HG03280 (cell line): ENCODE results near the gene C10orf105.

Experiments used
- ATAC-seq: cut with Tn5 transposase; IDR thresholded peaks from one replicate; pipeline ENCODE4 v1.9.1; 2021; ENCODE audit warnings: mild to moderate bottlenecking, moderate library complexity; ENCODE audit not compliant: unreplicated experiment

C10orf105 gene, protein sequence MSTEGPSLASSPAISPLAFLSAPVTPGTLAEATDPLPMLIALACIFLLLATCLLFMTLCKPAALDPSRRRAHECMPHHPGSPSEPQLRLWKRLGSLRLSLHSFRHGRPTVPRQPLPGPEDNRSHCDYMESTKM

DNA sequence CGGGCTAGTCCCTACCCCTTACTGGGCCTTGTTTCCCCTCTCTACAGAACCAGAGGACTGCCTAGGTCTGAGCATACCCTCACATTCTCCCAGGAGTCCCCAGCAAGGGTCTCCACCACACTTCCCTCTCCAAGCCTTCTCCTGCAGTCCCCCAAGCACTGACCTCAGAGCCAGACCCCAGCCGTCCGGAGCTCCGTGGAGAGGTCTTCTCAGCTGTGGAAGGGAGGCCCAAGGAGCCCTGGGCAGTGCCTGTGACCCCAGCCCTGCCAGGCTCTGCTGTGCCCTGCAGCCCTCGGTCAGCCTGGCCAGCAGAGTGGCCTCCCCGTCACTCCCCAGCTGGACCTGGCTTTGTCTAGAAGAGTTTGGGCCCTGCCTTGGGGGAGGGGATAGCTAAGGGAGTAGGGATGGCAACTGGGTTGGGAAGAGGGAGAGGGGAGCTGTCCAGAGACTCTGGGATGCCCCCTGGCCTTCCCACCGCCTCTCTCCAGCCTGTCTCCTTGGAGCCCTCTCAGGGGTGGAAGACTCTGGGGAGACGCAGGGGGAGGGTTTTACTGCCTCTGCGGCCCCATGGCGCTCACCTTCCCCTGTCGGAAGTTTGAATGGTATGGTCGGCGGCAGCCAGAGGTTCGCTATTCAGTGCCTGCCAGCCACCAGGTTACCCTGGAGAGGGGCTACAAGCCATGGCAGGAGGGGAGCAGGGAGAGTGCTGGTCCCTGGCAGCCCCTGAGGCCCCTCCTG, at the start of gene C10orf105:
Gene C10orf105 (minus strand): TSS at position 315 of the 738 bp plus-strand sequence. CDS start 3,441 bp downstream, outside the sequence.
- no peak for ATAC-seq

DNA sequence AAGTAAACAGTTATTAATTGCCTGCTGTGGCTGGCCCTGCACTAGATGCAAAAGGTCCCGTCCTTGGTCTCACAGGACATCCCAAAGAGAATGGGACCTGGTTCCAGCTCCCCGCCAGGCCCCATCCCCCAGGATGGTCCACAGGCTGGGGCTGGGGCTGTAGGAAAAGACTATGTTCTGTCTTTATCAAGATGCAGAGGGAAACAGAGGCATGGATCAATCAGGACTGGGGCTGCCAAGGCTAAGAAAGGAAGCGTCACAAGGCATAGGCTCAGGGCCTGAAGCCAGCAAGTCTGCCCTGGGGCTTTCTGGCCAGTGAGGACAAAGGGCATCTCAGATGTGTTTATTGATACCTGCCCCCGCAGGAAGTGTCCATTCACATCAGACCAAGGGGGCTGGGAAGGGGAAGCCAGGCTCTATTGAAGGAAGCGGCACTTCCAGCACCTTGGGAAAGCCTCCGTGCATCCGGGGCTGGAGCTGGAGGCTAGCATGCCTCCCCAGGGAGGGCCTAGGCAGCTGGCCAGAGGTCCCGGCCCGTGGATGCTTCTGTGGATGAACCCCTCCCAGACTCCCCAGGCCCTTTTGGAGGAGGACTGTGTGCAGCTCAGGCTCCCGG, 48.0 kb upstream of the C10orf105 start:
- ATAC-seq: no peak

DNA sequence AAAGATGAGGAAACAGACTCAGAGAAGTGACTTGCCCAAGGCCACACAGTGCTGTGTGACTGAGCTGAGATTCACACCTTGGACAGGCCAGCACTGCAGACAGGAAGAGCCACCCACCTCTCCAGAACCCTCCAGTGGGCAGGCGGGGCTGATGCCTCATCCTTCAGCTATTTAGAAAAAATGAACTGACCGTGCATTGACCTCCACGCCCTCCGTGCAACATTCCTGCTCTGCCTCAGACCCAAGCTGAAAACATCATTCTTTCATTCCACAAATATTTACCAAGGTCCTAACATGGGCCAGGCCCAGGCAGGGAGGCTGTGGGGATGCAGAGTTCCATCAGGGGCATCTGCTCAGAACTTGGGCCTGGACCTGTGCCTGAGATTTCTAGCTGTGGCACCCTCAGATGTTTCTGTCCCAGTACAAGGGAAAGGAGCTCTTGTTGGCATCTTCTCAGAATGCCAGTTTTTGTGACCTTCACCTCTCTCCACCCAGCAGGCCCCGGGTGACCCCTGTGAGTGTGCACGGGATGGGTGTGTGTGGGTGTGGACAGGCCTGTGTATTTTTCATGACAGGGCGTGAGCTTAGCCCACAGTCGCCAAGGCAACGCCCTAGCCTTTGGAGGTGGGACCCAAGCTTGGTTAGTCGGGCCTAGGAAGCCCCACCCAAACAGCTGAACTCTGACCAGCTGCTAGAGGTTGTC, 47.3 kb upstream of the C10orf105 start:
- no peak for ATAC-seq

DNA sequence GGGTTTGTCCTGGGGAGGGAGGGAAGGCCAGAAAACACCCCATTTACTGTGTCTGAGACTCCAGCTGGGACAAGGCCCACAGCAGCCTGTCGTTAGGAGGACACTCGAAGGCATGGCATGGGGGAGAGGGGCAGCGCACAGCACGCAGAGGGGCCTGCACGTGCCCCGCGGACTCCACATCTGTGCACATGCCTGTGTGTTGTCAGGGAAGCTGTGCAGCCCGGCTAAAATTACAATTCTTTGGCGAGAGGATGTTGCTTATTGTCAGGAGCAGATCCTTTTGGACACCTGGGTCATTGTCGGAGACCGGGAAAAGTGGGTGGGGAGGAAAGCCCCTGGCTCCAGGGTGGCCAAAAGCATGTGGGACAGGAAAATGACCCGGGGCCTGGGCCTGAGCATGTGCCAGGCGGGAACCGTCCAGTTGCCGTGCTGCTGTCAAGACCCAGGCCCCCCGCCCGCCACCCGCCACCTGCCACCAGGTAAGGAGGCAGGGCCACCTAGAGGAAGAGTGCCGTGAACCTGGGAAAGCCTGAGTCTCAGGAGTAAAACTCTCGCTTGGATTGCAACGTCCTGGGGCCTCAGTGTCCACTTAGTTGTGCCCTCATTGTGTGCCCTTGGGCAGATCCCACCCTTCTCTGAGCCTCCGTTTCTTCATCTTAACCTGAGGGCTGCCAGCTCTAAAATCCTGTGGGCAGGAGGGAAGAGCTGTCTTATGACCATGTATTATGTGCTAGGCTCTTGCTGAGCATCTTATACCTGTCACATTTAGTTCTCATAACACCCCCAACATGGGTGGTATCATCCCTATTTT, 46.5 kb upstream of the C10orf105 start:
- no peak for ATAC-seq

DNA sequence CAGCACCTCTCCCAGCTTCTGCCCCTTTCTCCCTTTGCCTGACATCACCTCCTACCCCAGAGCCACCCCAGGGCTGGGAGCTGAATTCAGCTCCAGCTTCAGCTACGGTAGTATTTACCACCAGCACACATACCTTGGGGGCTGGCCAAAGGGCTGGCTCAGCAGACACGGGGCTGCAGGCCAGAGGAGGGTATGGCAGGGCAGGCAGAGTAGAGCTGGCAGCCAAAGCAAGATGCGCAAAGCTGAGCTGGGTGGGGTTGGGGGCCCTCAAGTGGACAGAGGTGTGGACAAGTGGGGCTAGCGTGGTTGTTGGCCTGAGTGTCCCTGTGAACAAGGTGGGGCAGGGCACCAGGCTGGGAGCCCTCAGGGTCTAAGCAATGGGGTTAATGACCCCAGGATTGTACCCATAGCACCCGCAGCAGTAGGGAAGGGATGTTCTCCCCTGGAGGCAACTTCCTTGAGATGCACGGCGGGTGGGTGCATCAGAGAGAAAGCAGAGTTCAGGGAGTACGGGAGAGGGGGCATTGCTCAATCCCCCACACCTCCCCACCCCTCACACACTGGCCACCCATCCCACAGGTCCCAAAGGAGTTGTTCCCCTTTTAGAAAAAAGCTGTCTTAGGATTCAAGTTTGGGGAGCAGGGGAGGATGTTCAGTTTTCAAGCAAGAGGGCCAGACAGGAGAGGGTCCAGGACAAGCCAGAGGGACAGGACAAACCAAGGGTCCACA, 45.8 kb upstream of the C10orf105 start:
- ATAC-seq: no peak

DNA sequence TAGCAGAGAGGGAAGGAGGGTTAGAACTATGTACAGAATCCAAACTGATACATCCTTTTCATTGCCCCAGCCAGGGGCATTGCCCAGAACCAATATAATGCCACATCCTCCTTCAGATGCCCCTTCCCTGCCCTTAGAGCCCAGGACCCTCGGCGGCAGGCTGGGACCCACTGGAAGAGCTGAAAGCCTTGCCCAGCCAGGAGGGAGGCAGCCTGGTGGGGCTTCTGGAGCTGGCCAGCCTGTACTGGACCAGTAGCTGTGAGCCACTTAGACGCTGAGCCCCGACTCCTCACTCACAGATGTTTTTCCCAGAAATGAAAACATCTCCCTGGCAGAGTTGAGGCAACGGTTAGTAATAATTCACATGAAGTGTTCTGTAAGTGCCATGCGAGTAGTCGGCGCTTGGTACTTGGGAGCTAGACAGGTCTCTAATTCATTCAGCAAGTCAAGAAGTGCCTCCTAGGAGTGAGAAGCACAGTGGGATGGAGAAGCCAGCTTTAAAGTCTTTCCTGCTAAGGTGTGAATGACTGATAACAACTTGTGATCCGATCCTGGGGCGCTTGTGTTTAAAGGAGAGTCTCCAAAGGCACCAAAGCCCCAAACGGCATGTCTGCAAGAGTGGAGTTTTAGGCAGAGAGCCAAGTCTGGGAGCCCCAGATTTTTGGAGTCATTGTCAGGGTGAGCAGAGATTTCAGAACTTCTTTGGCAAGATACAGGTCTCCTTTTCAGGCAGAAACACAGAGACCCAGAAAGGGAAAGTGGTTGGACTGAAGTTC, 44.0 kb upstream of the C10orf105 start:
- ATAC-seq: no peak

DNA sequence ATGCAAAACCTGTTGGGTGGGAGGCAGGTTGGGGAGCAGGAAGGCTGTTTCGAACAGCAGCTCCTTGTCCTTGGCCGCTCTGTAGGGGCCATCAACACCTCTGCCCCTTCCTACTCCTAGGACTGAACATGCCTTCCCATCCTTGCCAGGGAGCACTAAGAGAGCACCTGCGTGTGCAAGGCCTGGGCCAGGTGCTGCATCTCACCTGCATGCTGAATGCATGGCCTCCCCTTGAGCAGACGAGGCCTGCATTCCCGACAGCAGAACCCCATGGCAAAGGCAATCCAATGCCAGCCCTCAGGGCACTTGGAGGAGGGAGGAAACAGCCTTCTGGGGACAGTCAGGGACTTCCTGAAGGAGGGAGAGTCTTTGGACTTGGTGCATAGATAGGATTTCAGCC, 42.7 kb upstream of the C10orf105 start:
- ATAC-seq: no peak

DNA sequence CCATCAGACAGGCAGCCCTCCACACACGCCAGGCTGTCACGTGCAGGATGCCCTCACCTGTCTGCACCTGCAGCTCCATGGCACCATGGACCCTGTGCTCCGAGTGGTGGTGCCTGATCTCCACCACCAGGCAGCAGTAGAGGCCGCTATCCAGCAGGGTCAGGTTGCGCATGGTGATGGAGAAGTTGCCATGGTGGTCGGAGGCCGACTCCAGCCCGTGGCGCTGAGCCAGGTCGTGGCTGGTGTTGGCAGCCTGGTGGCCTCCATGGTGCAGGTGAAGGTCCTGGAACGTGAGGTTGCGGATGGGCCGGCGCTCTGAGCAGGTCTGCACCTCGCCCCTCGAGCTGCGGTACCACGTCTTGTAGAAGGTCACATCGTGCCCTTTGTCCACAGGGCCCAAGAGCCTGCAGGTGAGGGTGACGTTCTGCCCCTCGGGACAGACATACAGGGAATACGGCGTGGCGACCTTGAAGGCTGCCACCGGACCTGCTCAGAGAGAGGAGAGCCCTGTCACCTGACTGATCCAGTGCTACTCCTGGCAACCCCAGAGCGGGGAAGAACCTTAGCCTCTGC, 42.0 kb upstream of the C10orf105 start:
- no peak for ATAC-seq

DNA sequence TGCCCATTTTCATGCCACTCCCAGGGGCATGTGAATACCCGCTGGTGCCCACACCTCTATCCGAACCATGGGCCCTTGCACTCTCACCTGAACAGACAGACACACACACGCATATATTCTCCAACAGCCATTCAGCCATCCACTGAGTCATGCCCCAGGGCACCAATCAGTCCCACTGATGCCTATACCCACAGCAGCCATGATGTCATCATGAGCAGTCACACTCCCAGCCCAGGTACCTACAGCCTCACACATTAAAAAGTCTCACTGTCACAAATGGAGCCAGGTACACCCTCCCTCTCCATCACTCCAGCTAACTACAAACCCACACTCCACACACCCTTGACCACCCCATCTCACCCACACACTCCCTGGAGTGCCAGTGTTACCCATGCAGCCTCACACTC, 41.5 kb upstream of the C10orf105 start:
- ATAC-seq: no peak

DNA sequence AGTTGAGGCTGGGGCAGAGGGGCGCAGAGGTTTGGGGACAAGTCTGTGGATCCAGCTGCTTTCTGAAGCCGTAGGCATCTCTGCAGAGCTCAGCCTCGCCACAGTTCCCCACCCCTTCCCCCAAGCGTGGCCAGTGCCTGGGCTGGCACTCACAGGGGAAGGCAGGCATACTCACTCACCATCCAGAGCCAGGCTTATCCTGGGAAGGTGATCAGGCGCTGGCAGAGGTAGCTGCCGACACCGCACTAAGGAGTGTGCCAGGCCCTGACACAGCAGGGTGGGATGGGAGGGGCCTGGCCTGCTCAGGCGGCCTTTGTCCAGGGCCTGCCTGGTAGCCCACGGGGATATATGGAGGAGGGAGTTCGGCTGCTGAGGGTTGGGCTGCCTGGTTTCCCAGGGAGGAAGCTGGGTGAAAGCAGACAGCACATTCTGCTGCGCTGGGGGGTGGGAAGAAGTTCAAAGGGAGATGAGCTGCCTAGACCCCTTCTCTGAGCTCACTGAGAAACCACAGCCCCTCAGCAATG, 37.9 kb upstream of the C10orf105 start:
- ATAC-seq: no peak

DNA sequence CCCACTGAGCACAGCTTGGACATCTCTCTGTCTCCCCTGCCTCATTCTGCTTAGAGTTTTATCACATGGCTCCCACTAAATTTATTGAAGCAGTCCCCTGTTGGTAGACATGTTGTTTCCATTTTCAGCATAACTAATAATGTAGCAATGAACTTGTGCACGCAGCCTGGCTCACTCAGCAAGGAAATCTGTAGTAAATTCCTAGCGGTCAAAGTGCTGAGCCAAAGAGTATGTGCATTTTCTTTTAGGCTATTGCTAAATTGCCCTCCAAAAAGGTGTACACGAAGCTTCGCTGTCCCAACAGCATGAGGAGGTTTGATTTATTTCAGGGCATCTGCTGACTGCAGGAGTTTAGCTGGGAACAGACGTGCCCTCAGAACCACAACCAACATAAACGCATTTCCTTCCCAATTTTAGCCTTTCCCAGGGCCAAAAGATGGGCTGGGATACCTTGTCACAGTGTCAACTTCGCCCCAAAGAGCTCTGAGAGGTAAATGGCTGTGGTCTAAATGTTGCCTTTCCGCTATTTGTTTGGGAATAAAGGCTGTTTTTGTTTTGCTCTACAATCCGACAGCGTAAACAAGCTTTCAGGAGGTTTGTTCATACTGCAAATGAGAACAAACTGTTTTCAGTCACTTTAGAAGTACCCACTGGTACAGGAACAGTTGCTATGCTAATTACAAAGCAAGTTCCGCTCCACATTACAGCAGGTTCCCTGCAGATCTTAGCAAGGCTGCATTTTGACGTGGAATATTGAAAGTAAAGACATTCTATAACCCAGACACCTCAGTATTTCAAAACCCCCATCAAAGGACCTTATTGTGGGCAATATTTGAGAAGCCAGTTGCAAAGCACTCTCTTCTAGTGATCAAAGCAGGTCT, 37.0 kb upstream of the C10orf105 start:
- no peak for ATAC-seq

DNA sequence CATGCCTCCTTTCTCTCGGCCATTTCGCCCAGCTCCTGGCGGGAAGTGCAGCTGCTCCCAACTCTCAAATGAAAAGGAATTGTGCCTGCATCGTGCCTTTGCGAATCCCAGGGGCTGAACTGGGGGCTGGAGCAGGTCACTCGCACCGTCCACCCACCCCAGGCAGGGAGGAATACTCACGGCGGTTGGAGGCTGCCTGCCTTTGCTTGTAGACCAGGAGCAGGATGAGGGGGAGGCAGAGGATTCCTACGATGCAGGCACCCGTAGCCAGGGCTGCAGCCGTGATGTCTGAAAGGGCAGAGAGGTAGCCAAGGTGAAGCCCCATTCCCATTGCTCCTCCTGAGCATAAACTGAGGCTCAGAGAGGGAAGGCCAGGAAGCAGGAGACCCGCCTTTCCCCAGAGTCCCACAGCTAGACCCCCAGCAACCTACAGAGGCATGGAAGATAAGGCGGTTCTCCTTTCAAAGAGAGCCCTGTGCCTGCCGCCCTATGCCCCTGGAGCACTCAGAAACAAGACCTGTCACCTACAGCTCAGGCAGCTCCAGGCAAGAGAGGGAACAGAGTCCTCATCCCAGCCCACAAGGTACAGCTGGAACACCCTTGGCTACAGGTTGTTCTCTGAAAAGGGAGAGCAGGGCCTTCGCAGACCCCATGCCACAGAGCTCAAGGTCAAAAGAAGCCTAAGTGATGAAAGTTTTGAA, 35.8 kb upstream of the C10orf105 start:
- no peak for ATAC-seq

DNA sequence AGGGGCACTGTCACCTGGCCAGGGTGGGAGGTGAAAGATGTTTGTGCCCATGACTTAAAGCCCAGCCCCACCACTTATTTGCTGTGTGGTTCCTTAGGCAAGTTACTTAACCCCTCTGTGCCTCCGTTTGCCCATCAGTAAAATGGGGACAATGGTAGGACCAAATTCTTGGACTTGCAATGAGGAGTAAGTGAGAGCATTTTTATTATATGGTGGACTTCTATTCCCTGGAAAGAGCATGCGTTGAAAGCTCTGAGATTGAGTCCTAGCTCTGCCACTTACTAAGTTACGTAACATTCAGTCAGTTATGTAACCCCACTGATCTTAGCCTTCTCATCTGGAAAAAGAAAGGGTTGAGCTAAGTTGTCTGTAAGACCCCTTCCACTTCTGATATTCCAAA, 35.0 kb upstream of the C10orf105 start:
- no peak for ATAC-seq

DNA sequence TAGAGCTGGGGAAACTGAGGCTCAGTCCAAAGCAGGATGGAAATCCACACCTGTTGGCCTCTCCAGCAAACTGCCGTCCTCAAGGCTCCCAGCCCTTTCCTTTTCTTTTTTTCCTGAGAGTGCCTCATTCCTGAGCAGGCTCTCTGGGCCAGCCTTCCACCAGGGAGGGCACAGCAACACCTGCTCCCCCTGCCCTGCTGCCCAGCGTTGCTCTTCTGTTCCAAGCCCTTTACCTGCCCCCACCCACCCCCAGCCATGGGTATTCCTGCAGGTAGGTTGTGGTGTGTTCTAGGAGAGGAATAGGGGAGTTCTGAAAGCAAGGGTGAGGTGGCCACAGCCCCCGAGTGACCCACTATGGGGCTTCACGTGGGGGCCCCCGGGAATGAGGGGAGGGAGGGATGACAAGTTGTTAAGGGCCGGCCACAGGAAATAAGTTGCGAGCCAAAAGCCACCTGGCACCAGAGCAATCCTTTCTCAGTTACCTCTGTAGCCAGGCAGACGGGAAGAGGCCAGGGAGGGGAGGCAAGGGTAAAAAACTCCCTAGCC, 34.5 kb upstream of the C10orf105 start:
- ATAC-seq: no peak

DNA sequence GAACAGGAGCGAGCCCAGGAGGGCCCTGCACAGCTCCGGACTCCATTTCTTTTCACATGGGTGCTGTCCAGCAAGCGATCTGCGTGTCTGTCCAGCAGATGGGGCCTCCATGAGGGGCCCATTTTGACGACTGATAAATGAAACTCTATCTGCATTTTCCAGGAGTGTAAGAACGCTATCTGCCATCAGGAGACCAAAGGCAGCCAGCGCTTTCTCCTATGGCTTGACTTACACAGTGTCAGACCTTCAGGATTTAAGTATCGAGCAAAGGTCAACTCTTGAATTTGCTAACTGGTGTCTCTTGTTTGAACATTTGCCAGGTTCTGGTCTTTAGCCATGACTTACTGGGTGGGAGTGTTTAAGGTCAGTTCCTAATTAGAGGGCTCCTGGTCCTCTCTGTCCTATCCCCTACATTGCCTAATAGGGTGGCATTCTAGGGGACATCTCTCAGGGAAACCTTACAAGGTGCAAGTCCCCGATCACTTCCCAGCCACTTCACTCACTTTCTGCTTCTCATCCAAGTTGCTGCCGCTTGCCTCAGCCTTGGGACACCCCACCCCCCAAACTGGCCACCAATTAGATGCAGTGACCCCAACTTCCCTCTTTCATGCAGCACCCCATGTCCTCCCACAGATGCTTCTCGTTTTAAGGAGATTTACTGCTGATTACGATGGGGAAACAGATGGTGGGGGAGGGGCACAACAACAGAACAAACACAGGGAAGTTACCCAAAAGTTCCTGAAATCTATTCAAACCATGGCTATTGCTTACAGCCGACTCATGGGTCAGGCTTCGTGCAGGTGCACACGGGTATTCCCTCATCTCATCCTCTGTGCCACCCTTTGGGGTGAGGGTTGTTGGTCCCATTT, 33.7 kb upstream of the C10orf105 start:
- no peak for ATAC-seq
